DMS153 (cell line): ENCODE measurements around the gene PITPNC1.
A peak's percentile ranks its signal among the peaks of the same experiment; 100 is the strongest.
"Not testable (repeated sequence)": the region's sequence is repeated elsewhere in the genome, so short reads cannot be mapped to it uniquely, and the experiment has no call there.

Experiments
- DNase-seq: peaks from one replicate; lab custom pipeline; 2025; lab: John Stamatoyannopoulos, UW

The PITPNC1 gene

DNA sequence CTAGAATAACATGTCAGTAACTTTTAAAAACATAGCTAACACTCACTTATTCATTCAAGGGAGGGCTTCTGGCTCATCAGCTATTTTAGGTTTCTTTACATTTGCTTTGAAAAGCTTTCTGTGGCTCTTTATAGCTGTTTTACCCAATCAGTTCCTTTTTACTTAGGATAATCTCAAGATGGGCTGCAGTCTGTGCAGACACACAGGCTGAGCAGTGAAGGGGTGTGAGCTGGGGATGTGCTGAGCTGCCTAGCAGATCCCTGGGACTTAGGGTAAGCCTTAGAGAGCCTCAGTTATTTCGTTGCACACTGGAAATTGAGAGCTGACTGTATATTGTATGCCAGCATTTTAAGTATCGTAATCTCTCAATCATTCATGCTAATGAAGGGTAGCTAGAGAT lies 310.4 kb downstream of the PITPNC1 start:
- no peak for DNase-seq

DNA sequence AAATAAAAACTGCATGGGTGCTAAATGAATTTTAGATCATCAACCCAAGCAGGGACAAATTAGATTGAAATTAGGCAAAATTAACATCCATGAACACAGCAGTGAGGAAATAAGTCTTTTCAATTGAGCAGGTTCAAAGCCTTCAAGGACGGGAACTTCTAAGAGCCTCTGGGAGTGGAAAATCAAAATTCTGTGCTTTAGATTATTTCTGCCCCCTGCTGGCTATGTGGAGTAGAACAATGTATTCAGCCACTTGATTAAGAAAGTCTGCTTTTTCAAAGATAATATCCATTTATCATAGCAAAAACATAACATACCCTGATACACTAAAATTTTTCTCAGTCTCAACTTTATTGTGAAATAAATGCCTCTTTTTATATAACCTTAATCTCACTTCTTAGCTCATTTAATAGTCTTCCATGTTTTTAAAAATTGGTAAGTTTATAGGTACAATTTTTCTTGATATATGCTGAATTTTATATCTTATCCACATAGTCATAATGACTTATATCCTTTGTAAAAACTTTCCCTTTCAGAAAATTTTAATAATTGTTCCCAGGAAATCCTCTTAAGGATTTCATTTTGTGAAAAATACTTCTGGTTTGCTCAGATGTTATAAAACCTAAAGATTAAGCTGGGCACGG lies 312.6 kb downstream of the PITPNC1 start:
- DNase-seq, result peak; percentile 62

DNA sequence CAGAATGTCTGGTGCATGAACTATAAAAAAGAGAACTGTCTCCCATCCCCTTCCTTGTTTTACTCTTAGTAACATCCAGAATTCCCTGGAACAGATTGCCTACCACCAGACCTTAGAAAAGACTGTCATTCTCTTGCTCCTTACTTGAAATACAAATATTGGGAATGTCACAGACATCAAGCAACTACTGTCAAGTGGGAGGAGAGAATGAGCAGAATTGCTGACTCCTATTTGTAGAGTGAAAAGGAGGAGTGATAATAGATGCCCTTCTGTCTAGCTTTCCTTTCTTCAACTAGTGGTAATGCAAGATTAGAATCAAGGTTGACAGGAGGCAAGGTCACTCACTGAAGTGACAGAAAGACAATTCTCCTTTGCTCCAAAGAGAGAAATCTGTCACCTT lies 316.7 kb downstream of the PITPNC1 start:
- DNase-seq, result no peak

DNA sequence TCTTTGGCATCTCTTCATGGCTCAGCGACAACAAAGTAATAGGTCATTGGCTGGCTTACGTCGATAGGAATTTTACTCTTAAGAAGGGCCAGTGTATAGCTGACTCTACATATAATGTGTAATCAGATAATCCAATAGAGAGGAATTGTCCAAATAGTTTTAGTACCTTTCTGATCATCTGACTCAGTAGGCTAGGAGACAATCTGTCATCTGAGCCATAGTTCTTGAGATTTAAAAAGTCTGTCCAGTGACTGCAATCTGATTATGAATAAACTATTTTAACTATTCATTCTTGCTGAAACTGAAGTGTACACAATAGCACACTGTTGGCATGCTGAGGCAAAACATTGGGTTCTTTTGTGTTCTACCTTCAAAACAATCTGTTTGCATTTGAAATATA lies 319.3 kb downstream of the PITPNC1 start:
- DNase-seq, result no peak

GRCh38 chr17:67696853-67697498 lies 319.9 kb downstream of the PITPNC1 start:
- peak; percentile 43 for DNase-seq

DNA sequence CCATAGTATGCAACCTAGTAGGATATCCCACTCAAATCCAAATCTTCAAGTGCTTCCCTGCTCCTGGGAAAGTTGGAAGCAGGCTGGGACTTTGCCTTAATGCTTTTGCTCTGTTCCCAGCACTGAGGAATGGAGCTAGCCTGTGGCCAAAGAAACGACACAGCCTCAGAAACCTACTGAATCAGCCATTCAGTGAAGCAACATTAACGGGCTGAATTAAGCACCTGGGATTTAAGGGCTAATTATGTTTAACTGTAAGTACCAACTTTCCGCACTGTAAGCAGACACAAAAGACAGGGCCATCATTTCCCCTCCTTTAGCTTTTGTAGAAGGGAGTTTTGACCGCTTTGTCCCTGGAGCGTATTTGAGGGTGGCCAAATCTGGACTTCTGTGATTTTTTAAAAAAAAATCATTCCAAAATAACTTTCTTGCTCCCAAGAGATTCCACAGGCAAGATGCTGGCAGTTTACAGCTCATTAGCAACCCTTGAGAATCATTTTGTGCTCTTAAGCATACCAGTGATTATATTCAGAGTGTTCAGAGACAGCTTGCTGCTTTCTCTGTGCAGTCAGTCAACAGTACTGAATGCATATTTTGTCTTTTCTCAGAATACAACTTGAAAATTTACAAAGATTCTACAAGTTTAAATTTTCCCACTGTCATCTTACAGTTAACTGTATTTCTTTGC lies 323.1 kb downstream of the PITPNC1 start:
- no peak for DNase-seq

DNA sequence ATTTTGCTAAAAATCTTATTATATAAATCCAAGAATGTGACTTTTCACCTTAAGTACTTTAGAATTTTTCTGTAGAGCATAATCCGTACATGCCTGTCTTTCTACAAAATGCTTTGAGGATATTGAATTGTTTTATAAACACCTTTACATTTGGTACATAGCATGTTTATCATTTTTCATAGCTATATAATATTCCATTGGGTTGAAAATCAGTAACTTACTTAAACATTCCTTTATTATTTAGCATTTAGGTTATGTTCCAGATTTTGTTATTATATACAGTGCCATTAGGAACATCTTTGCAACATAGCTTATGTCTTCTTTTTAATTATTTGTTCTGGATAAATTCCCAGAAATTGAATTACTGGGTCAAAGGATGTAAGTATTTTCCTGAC lies 323.6 kb downstream of the PITPNC1 start:
- no peak for DNase-seq

DNA sequence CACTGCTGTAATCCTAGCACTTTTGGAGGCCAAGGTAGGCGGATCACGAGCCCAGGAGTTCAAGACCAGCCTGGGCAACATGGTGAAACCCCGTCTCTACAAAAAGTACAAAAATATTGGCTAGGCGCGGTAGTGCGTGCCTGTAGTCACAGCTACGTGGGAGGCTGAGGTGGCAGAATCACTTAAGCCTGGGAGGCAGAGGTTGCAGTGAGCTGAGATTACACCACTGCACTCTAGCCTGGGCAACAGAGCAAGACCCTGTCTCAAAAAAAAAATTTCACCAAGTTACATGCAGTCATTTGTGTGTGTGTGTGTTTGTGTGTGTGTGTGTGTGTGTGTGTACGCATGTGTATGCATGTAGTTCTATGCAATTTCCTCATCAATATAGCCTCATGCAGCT lies 325.8 kb downstream of the PITPNC1 start:
- DNase-seq, result not testable (repeated sequence)

- DNase-seq, result no peak
Observed at GRCh38 chr17:67707442-67707841, 330.4 kb downstream of the PITPNC1 start.

DNA sequence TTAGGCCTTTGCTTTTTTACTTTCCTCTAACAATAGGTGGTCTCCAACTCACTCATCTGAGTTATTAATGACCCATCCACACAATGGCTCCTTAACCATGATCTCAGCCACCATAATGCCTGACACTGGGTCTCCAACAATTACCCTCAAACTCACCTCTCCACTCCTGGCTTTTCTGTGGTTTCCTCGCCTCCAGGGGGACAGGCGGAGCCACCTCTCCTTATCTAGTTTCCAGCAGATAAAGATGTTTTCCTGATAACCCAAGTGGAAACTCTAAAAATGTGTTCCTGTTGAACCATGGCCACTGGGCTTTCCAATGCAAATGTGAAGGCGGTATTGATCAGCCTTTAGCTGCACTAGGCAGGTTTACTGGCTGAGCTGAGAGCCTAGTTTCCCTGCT lies 331.3 kb downstream of the PITPNC1 start:
- DNase-seq, result no peak

DNA sequence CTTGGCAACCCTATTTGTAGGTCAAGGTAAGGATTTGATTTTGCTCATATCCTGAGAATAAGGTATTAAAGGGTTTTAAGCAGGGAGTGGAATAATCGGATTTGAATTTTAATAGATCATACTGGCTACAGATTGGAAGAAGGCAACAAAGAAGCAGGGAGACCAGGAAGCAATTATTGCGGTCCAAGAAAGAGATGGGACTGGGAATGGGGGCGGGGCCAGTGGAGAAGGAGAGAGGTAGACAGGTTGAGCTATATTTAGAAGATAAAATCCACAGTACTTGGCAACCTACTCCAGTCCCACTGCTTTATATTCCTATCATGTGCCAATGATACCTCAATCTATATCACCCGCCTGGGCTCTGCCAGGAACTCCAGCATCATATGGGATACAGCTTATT lies 334.8 kb downstream of the PITPNC1 start:
- no peak for DNase-seq

GRCh38 chr17:67712375-67712774 lies 335.3 kb downstream of the PITPNC1 start:
- DNase-seq, result no peak

- DNase-seq, result no peak
Observed at GRCh38 chr17:67713169-67713568, 336.1 kb downstream of the PITPNC1 start.

- no peak for DNase-seq
Observed at GRCh38 chr17:67716405-67716798, 339.3 kb downstream of the PITPNC1 start.

GRCh38 chr17:67717192-67717623 lies 340.1 kb downstream of the PITPNC1 start:
- no peak for DNase-seq

DNA sequence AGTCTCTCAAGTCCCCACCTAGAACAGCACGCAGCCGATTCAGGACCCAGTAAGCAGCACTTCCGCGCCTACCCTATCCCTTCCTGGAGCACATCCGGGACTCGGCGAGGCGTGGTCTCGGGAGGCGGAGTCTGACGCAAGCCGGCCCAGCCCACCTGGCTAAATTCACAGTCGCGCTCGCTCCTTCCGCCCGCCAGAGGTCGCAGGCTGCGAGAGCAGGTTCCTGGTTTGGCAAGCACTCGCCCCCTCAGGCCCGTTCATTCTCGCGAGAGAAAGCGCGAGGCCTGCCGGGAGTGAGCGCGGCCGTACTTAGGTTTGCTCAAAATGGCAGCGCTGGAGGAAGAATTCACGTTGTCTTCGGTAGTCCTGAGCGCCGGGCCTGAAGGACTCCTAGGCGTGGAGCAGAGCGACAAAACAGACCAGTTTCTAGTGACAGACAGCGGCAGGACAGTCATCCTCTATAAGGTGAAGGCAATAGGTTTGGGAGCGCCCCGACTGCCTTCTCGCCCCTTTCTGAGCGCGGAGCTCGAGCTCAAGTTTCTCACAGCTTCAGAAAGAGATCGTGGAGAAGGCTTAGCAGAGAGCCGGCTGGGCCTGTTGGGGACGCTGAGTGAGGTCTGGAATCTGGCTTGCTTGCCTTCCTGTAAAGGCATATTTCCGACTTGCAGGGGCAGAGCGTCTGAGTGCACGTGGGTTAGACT lies 340.7 kb downstream of the PITPNC1 start, which contains the start of gene NOL11:
Gene NOL11 (plus strand): TSS at position 313 of the 701 bp plus-strand sequence. CDS start 12 bp downstream, at position 325.
- DNase-seq, result peak; percentile 96

GRCh38 chr17:67718325-67718941 lies 341.4 kb downstream of the PITPNC1 start:
- DNase-seq, result no peak

DNA sequence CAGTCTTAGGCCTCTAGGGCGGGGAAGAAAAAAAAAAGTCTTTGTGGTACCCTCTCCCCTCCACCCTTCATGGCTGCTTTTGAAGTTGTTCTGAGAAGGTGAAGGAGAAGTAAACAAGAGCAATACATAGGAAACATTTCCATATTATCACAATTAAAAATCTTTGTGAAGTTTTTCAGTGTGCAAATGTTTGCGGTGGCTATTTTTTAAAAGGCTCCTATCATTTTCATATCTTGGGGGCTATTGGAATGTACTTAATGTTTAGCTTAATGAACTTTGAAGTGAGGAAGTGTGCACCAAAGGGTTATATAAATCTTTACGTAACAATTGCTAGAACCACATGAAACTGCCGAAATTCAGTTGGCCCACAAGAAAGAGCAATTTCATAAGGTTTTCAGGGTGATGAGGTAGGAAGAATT lies 348.3 kb downstream of the PITPNC1 start:
- DNase-seq, result no peak

- DNase-seq, result no peak
Observed at GRCh38 chr17:67725807-67726206, 348.7 kb downstream of the PITPNC1 start.

DNA sequence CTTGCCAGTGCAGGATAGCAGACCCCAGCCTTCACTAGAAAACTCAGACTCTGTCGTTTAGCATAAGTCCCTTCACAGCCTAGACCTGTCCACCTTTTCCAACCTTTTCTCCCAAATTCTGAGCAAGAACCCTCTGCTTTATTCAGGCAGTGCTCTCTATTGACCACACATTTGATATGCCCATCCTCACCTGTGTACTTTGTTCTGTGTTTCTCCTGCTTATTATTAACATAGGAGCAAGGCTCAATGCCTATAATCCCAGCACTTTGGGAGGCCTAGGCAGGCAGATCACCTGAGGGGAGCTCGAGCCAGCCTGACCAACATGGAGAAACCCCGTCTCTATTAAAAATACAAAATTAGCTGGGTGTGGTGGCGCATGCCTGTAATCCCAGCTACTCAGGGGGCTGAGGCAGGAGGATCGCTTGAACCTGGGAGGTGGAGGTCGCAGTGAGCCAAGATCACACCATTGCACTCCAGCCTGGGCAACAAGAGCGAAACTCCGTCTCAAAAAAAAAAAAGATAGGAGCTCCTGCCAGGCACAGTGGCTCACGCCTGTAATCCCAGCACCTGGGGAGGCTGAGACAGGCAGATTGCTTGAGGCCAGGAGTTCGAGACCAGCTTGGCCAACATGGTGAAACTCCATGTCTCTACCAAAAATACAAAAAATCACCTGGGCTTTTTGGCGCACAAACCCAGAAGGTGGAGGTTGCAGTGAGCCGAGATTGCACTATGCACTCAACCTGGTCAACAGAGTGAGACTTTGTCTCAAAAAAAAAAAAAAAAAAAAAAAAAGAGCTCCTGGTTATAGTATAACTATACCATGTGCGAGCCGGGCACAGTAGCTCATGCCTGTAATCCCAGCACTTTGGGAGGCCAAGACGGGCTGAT lies 350.3 kb downstream of the PITPNC1 start:
- DNase-seq, result not testable (repeated sequence)

DNA sequence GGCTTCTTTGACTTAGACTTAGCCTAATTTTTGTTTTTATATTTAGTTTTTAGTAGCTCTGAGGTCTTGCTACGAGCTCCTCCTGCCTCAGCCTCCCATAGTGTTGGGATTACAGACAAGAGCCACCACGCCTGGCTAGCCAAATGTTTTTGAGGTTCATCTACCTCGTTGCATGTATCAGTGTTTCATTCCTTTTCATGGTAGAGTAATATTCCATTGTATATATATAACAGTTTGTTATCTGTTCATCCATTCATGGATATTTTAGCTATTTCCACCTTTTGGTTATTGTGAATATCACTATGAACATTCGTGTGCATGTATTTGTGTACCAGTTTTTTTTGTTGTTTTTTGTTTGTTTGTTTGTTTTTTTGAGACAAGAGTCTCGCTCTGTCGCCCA lies 352.8 kb downstream of the PITPNC1 start:
- DNase-seq, result no peak
